ENCODE results near the gene UBL4B. TPM values are rescaled to one million over a fixed set of nuclear protein-coding genes. Genes with fewer than 3 reads are reported as not detected.

UBL4B gene
- total RNA-seq, 2 donors from 2014 or later, result not detected

GRCh38 chr1:110160538-110161100 is 48.4 kb downstream of the UBL4B start:
- Histone ChIP-seq H3K9me3 (no peaks in the 10 kb centered on the region), H3K4me3 (no peak overlapping the region), H3K27ac (no peak overlapping the region), H3K36me3 (no peaks in the 10 kb centered on the region), H3K27me3 (no peaks in the 10 kb centered on the region), H3K4me1 (no peaks in the 10 kb centered on the region)
- DNase-seq (ENCODE audit: low spot score), result no peak
- TF ChIP-seq CTCF (IDR thresholded peaks at IDR 0.05), result no peak

GRCh38 chr1:110161165-110161564 is 48.9 kb downstream of the UBL4B start:
- H3K4me1 ChIP-seq, result no peaks in the 10 kb centered on the region
- no peaks in the 10 kb centered on the region for H3K27me3 ChIP-seq
- no peak overlapping the region for H3K27ac ChIP-seq
- no peaks in the 10 kb centered on the region for H3K9me3 ChIP-seq
- H3K4me3 ChIP-seq, result no peak overlapping the region
- no peak for DNase-seq (ENCODE audit: low spot score)
- no peak for TF ChIP-seq CTCF (IDR thresholded peaks at IDR 0.05)
- no peaks in the 10 kb centered on the region for H3K36me3 ChIP-seq

- Histone ChIP-seq H3K27ac (no peak overlapping the region), H3K27me3 (no peaks in the 10 kb centered on the region), H3K9me3 (no peaks in the 10 kb centered on the region), H3K36me3 (no peaks in the 10 kb centered on the region), H3K4me1 (no peaks in the 10 kb centered on the region), H3K4me3 (no peak overlapping the region)
- no peak for TF ChIP-seq CTCF (IDR thresholded peaks at IDR 0.05)
- DNase-seq (ENCODE audit: low spot score), result no peak
Measured at GRCh38 chr1:110161849-110162248, 49.6 kb downstream of the UBL4B start.

Other genes with a start within 250 kb of the UBL4B start
- gene CSF1, start 201.6 kb upstream of the UBL4B start, total RNA-seq, result 10 to 100 TPM; 31.4 to 48.4 TPM
- gene AHCYL1, start 127.7 kb upstream of the UBL4B start, total RNA-seq, result 10 to 100 TPM; 28.7 to 36.9 TPM
- 10 to 100 TPM; 14.6 to 19.1 TPM for gene STRIP1, start 77.8 kb upstream of the UBL4B start, total RNA-seq
- gene ALX3, start 41.8 kb upstream of the UBL4B start, total RNA-seq, result not detected
- not detected for gene SLC6A17, start 38.1 kb downstream of the UBL4B start, total RNA-seq
- 1 to 10 TPM; 4.2 to 9.1 TPM for gene KCNC4, start 97.9 kb downstream of the UBL4B start, total RNA-seq
- gene RBM15, start 226.9 kb downstream of the UBL4B start, total RNA-seq, result 10 to 100 TPM; 16.5 to 17.0 TPM